Occipital lobe (tissue), 3 donors: ENCODE measurements around the gene CHST11. TPM values are rescaled to one million over a fixed set of nuclear protein-coding genes. Genes with fewer than 3 reads are reported as not detected.
"Not testable (repeated sequence)": the region's sequence is repeated elsewhere in the genome, so short reads cannot be mapped to it uniquely, and the experiment has no call there.

ENCODE experiments used
- DNase-seq: peaks from one replicate; lab custom pipeline; 2025; lab: John Stamatoyannopoulos, UW
- small RNA-seq: library from RNA; depleted of rRNA; stranded (forward); fragments of <200 nt; gene quantifications from one replicate; pipeline ENCODE3, GENCODE V24; 2014
- total RNA-seq: library from RNA; depleted of rRNA; stranded (reverse); fragments of >200 nt; gene quantifications from one replicate; pipeline ENCODE4 v1.2.3, GENCODE V29; 2014

CHST11 gene
- total RNA-seq, 1 donor from 2014 or later = 29.0 TPM

- DNase-seq = no peak
Measured at GRCh38 chr12:104799458-104799857, 342.7 kb downstream of the CHST11 start.

GRCh38 chr12:104801005-104801404, 344.3 kb downstream of the CHST11 start:
- no peak for DNase-seq

GRCh38 chr12:104801427-104801826, 344.7 kb downstream of the CHST11 start:
- no peak for DNase-seq

- DNase-seq = no peak
Measured at GRCh38 chr12:104802208-104802607, 345.5 kb downstream of the CHST11 start.

- no peak for DNase-seq
Measured at GRCh38 chr12:104805186-104805585, 348.4 kb downstream of the CHST11 start.

GRCh38 chr12:104806194-104806593, 349.4 kb downstream of the CHST11 start:
- DNase-seq = not testable (repeated sequence)

GRCh38 chr12:104809251-104809650, 352.5 kb downstream of the CHST11 start:
- no peak for DNase-seq

GRCh38 chr12:104809706-104810385, 353.1 kb downstream of the CHST11 start:
- DNase-seq = no peak

Small RNA genes within 50 kb of the gene (small RNA-seq; reads per million reads assigned to genes)
- 0.09 reads per million for gene MIR3922

Other genes starting within 250 kb of the CHST11 start
- gene TXNRD1, start 241.2 kb upstream of the CHST11 start, total RNA-seq = 102 TPM
- gene EID3, start 153.2 kb upstream of the CHST11 start, total RNA-seq = 5.5 TPM